ENCODE data around the gene EPN2.
A peak's percentile ranks its signal among the peaks of the same experiment; 100 is the strongest.

Gene EPN2

GRCh38 chr17:19239544-19239943 is 2.4 kb downstream of the EPN2 start:
- no peak for DNase-seq (ENCODE audit: low read depth, low spot score)

DNA sequence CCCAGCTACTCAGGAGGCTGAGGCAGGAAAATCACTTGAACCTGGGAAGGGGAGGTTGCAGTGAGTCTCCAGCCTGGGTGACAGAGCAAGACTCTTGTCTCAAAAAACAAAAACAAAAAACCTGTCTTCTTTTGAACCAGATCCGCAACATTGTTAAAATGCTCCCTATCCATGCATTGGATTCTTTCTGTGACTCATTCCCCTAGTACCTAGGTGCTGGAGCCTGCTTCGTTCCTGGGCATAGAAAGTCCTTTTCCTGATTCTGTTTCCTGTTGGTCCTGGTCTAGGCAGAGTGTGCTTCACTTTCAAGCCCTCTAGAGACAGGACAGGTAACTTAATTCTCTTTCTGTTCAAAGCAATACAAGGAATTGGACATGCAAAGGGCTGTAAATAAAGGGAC is 5.2 kb downstream of the EPN2 start:
- DNase-seq (ENCODE audit: low read depth, low spot score): no peak

- DNase-seq (ENCODE audit: low read depth, low spot score): no peak
These were observed 5.8 kb downstream of the EPN2 start for GRCh38 chr17:19242926-19243325.

DNA sequence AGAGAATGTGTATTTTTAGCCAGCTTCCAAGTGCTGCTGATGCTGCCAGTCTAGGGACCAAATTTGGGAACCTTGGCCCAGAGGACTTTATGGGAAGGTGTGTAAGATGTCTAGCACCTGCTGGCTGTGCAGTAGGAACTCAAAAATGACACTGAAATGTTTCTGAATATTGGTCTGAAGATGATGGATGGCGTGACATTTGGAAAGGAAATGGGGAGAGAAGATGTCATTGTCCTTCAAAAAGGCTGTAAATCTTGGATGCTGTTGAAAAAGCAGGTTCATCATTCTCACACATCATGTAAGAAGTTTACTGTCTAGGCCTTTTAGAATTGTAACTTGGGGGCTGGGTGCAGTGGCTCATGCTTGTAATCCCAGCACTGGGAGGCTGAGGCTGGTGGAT is 6.7 kb downstream of the EPN2 start:
- no peak for DNase-seq (ENCODE audit: low read depth, low spot score)

DNA sequence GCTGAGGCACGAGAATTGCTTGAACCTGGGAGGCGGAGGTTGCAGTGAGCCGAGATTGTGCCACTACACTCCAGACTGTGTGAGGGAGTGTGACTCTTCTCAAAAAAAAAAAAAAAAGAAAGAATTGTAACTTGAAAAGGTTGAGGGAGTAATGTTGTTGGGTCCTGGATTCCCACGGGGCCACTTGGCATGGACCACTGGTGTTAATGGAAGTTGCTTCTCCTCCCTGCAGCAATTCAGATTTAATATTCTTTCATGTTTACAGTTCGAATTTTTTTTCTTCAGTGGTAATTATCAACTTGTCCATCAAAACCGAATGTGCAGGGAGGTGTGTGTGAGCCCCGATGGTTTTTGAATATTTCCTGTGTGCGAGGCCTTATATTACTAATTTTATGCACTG is 7.2 kb downstream of the EPN2 start:
- no peak for DNase-seq (ENCODE audit: low read depth, low spot score)

DNA sequence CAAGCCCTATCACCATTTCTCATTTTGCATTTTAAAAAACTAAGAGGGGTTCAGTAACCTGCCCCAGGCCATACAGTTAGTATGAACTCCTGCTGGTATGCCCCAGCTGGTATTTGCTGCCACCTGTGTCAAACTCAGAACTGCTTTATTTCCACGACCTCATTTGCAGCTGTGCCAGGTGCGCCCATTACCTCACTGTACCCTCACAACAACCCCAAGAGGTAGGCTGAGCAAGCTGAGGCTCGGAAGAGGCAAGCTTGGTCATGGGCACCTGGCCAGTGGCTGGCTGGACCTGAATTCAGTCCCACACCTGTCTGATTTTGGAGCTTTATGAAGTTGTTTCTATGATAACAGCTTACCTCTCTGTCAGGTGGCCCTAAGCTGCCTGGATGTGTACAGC is 7.6 kb downstream of the EPN2 start:
- DNase-seq (ENCODE audit: low read depth, low spot score): no peak

- no peak for DNase-seq (ENCODE audit: low read depth, low spot score)
These were observed 10.3 kb downstream of the EPN2 start for GRCh38 chr17:19247473-19247872.

DNA sequence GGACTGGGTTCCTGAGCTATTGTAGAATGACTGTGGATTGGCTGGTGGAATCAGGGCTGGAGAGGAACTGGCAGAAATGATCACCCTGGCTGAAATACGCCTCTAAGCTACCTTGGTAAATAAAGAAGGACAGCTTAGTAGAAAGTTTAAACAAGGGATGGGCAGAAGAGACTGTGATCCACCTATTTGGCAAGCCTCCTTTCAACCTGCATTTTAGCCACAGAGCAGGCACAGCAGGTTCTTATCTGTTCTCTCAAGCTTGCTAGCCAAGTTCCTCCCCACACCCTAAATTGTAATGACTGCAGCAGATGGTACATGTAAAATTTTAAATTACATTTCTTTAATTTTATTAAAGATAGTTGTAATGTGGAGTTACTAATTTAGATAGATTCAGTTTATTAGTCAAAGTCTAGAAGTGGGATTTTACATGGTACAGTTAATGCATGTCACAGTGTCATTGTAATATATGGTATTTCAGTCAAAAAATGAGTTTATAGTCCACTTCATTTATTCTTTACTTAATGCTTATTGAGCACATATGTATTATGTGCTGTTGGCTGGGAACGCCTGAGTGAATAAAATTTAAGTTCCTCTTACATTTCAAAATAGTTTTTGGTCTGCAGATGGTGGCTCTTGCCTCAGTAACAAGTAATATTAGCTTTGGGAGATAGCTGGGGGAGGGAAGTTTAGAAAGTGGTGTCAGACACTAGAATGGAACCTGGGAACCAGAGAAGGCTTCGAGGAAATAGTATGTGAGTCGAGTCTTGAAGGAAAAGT is 11.2 kb downstream of the EPN2 start:
- no peak for DNase-seq (ENCODE audit: low read depth, low spot score)

GRCh38 chr17:19248928-19249574 is 11.9 kb downstream of the EPN2 start:
- DNase-seq (ENCODE audit: low read depth, low spot score): no peak

DNA sequence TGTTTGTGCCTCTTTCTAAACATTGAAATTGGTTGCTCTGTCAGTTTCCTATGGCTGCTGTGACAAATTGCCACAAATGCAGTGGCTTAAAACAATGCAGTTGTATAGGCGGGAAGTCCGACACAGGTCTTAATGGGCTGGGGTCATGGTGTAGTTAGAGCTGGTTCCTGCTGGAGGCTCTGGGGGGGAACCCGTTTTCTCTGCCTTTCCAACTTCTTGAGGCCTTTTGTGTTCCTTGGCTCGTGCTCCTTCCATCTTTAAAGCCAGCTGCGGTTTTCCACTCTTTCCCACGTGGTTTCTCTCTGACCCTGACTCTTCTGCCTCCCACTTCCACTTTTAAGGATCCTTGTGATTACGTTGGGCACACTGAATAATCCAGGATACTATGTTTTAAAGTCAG is 12.5 kb downstream of the EPN2 start:
- no peak for DNase-seq (ENCODE audit: low read depth, low spot score)

DNA sequence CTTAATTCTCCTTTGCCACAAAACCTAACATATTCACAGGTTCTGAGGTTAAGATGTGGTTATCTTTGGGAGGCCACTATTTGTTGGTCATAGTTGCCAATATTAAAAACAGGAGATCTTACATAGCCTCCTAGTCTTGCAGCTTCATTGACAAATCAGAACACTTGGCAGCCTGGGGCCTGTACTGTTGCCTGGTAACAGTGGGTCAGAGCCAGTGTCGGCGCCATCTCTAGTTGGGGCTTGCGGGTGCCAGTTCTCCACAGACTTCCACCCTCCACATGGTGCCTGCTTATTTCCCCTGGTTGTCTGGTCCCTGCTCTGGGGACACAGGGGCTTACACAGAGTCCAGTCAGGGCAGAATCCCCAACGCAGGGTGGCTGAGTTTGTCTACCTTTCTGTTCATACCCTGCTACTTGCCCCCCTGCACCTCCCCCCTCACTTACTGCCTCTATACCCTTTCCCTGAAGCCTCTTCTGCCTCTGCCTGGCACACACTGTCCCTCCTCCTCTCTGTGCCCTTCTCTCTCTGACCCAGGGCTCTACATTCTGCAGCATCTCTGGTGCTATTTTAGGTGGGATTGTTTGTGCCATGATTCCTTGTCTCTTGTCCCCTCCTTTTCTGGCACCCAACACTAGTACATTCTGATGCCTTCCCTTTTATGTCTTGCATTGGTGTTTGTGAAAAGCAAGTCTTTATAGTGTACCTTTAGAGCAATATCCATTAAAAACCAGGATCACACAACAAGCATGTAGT is 13.4 kb downstream of the EPN2 start:
- no peak for DNase-seq (ENCODE audit: low read depth, low spot score)

DNA sequence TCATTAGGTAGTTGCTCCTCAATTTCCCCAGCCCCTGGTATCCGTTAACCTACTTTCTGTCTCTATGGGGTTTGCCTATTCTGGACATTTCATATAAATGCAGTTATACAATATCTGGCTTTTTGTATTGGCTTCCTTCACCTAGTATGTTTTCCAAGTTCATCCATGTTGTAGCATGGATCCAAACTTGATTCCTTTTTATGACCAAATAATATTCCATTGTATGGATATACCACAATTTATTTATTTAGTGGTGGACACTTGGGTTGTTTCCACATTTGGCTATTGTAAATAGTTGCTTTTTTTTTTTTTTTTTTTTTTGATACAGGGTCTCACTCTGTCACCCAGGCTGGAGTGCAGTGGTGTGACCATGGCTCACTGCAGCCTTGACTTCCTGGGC is 15.9 kb downstream of the EPN2 start:
- no peak for DNase-seq (ENCODE audit: low read depth, low spot score)

- DNase-seq (ENCODE audit: low read depth, low spot score): no peak
These were observed 17.5 kb downstream of the EPN2 start for GRCh38 chr17:19254651-19255050.

- DNase-seq (ENCODE audit: low read depth, low spot score): no peak
These were observed 18.1 kb downstream of the EPN2 start for GRCh38 chr17:19255279-19255678.

- DNase-seq (ENCODE audit: low read depth, low spot score): no peak
These were observed 21.2 kb downstream of the EPN2 start for GRCh38 chr17:19258371-19258770.

DNA sequence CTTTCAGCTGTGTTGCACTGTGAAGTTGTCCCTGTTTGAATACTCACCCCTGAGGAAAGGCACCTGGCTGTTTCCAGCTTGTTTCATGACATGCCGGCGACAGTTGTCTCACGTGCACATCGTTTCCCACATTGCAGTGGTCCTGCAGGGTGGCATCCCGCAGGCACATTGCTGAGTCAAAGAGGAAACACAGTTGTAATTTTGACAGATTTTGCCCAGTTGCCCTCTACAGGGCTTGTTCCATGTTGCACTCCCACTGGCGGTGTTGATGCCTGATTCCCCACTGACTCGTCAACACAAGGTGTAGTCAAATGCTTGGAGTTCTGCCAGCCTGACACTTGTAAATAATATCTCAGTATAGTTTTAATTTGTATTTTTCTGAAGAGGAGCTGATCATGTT is 23.8 kb downstream of the EPN2 start:
- no peak for DNase-seq (ENCODE audit: low read depth, low spot score)

GRCh38 chr17:19261426-19261825 is 24.3 kb downstream of the EPN2 start:
- DNase-seq (ENCODE audit: low read depth, low spot score): no peak

- no peak for DNase-seq (ENCODE audit: low read depth, low spot score)
These were observed 25.8 kb downstream of the EPN2 start for GRCh38 chr17:19262650-19263631.

DNA sequence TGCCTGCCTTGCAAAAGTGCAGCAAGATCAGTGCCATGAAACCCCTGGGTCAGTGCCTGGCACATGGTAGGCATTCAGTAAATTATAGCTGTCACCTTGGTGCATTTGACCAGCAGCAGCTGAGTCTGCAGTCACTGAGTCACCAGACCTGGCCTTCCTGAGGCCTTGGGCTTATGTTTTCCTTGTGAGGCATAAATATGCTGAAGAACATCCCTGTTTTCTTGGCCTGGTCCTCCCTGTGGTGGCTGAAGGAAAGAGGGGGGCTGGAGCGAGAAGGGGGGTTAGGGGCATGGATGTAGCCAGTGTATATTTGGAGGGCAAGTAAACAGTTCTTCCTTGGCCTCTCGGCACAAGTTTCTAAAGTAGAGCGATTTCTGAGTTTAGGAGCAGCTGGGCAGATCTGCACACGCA is 26.5 kb downstream of the EPN2 start:
- DNase-seq (ENCODE audit: low read depth, low spot score): peak; percentile 82

DNA sequence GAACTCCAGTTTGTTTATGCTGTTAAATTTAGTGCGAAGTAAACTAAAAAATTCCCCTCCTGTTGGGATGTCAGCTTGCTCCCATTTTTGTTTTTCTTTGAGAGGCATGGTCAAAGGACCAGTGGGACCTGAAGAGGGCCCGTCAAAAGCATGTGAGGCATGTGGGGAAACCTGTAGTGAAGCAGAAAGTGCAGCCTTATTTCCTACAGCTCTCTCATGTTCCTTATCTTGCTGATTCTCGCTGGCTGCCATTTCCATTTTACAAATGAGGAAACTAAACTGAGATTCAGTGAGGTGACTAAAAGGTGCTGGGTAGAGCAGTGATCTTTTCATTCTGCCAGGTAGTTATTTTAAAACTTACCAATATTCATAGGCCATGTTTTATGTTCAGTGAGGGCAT is 27.1 kb downstream of the EPN2 start:
- no peak for DNase-seq (ENCODE audit: low read depth, low spot score)

DNA sequence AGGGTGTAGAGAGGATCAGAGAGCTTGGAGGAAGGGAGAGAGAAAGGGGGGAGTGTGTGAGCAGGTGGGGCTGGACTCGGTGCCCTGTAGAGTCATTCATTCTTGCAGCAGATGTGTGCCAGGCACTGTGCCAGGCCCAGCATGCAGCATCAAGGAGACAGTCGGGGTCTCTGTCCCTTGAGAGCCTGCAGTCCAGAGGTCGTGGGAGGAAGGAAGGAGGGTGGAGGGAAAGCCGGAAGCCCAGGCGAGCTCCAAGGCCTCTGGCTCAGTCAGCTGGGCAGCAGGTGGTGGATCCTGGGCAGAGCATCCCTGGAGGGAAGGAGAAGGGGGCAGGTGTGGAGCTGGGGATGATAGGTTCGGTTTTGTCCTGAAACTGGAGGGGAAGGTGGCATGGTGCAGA is 27.5 kb downstream of the EPN2 start:
- DNase-seq (ENCODE audit: low read depth, low spot score): peak; percentile 86

GRCh38 chr17:19265755-19266154 is 28.6 kb downstream of the EPN2 start:
- DNase-seq (ENCODE audit: low read depth, low spot score): no peak
